ENCODE measurements around the gene TAMM41.

Gene TAMM41

GRCh38 chr3:11819146-11819689, 27.5 kb downstream of the TAMM41 start:
- Histone ChIP-seq H3K4me1 (ENCODE audit: control insufficient read depth in 1 of 2, insufficient read depth in 1 of 2, low read depth in 1 of 2, low read length in 1 of 2) (no peaks in the 10 kb centered on the region), H3K27me3 (no peaks in the 10 kb centered on the region), H3K4me3 (ENCODE audit: low read depth in 1 of 2, low read length in 1 of 2) (no peak overlapping the region), H3K9me3 (no peaks in the 10 kb centered on the region), H3K27ac (no peak overlapping the region), H3K36me3 (peaks cover 13% of the 10 kb centered on the region)
- TF ChIP-seq CTCF (IDR thresholded peaks at IDR 0.05), result no peak

GRCh38 chr3:11818033-11818432, 28.7 kb downstream of the TAMM41 start:
- no peaks in the 10 kb centered on the region for H3K9me3 ChIP-seq
- TF ChIP-seq CTCF (IDR thresholded peaks at IDR 0.05), result no peak
- no peak overlapping the region for H3K4me3 ChIP-seq (ENCODE audit: low read depth in 1 of 2, low read length in 1 of 2)
- H3K27me3 ChIP-seq, result no peaks in the 10 kb centered on the region
- peaks cover 13% of the 10 kb centered on the region for H3K36me3 ChIP-seq
- H3K27ac ChIP-seq, result no peak overlapping the region
- H3K4me1 ChIP-seq (ENCODE audit: control insufficient read depth in 1 of 2, insufficient read depth in 1 of 2, low read depth in 1 of 2, low read length in 1 of 2), result no peaks in the 10 kb centered on the region

- H3K27me3 ChIP-seq, result no peaks in the 10 kb centered on the region
- no peak overlapping the region for H3K4me3 ChIP-seq (ENCODE audit: low read depth in 1 of 2, low read length in 1 of 2)
- no peaks in the 10 kb centered on the region for H3K9me3 ChIP-seq
- TF ChIP-seq CTCF (IDR thresholded peaks at IDR 0.05), result no peak
- peaks cover 8% of the 10 kb centered on the region for H3K36me3 ChIP-seq
- H3K4me1 ChIP-seq (ENCODE audit: control insufficient read depth in 1 of 2, insufficient read depth in 1 of 2, low read depth in 1 of 2, low read length in 1 of 2), result no peaks in the 10 kb centered on the region
- no peak overlapping the region for H3K27ac ChIP-seq
These were observed 31.6 kb downstream of the TAMM41 start for GRCh38 chr3:11815111-11815510.

- Histone ChIP-seq H3K9me3 (no peaks in the 10 kb centered on the region), H3K27ac (no peak overlapping the region), H3K4me3 (ENCODE audit: low read depth in 1 of 2, low read length in 1 of 2) (no peak overlapping the region), H3K27me3 (no peaks in the 10 kb centered on the region), H3K4me1 (ENCODE audit: control insufficient read depth in 1 of 2, insufficient read depth in 1 of 2, low read depth in 1 of 2, low read length in 1 of 2) (no peaks in the 10 kb centered on the region), H3K36me3 (peaks cover 8% of the 10 kb centered on the region)
- no peak for TF ChIP-seq CTCF (IDR thresholded peaks at IDR 0.05)
These were observed 32.0 kb downstream of the TAMM41 start for GRCh38 chr3:11814663-11815062.

- Histone ChIP-seq H3K27ac (no peak overlapping the region), H3K36me3 (peaks cover 38% of the 10 kb centered on the region), H3K4me3 (ENCODE audit: low read depth in 1 of 2, low read length in 1 of 2) (no peak overlapping the region), H3K9me3 (no peaks in the 10 kb centered on the region), H3K4me1 (ENCODE audit: control insufficient read depth in 1 of 2, insufficient read depth in 1 of 2, low read depth in 1 of 2, low read length in 1 of 2) (no peaks in the 10 kb centered on the region), H3K27me3 (no peaks in the 10 kb centered on the region)
- TF ChIP-seq CTCF (IDR thresholded peaks at IDR 0.05), result no peak
These were observed 36.4 kb downstream of the TAMM41 start for GRCh38 chr3:11810276-11810675.

- H3K27ac ChIP-seq, result no peak overlapping the region
- no peaks in the 10 kb centered on the region for H3K4me1 ChIP-seq (ENCODE audit: control insufficient read depth in 1 of 2, insufficient read depth in 1 of 2, low read depth in 1 of 2, low read length in 1 of 2)
- no peaks in the 10 kb centered on the region for H3K27me3 ChIP-seq
- H3K4me3 ChIP-seq (ENCODE audit: low read depth in 1 of 2, low read length in 1 of 2), result no peak overlapping the region
- TF ChIP-seq CTCF (IDR thresholded peaks at IDR 0.05), result no peak
- peaks cover 38% of the 10 kb centered on the region for H3K36me3 ChIP-seq
- H3K9me3 ChIP-seq, result no peaks in the 10 kb centered on the region
These were observed 38.5 kb downstream of the TAMM41 start for GRCh38 chr3:11808231-11808630.
